Gastrocnemius medialis (tissue), 4 donors: Measurements from ENCODE around the gene PIK3C2G.

Experiments
- CTCF ChIP-seq, 5 experiments: fragments of 450-650 bp in 3 of 5; fragments of 200-600 bp in 2 of 5; sonication (generic) in 2 of 5; IDR thresholded peaks in 4 of 5; conservative IDR thresholded peaks in 1 of 5; 1 replicate in 4 of 5; 2 replicates in 1 of 5; pipeline ENCODE4 v1.5.1; 2016 to 2019; ENCODE audit warnings: antibody characterized with exemption in 5 of 5, mild to moderate bottlenecking in 3 of 5, moderate library complexity in 3 of 5
- POLR2A ChIP-seq, 2 donors: fragments of 450-650 bp; IDR thresholded peaks; one replicate each; pipeline ENCODE4 v1.6.1; 2017; ENCODE audit warnings: antibody characterized with exemption in 2 of 2, mild to moderate bottlenecking in 2 of 2, moderate library complexity in 2 of 2

- TF ChIP-seq CTCF (IDR thresholded peaks at IDR 0.05 in 4 of 5, conservative IDR thresholded peaks at IDR 0.05 in 1 of 5) (no peak), POLR2A (IDR thresholded peaks at IDR 0.05) (no peak)
These were observed 193.0 kb downstream of the PIK3C2G start for GRCh38 chr12:18454330-18454729.
